GM18873 (cell line): ENCODE results near the gene ZNF615.
"Not testable (repeated sequence)": the region's sequence is repeated elsewhere in the genome, so short reads cannot be mapped to it uniquely, and the experiment has no call there.

Source experiments
- ATAC-seq: cut with Tn5 transposase; IDR thresholded peaks from one replicate; pipeline ENCODE4 v1.9.1; 2021; ENCODE audit warnings: mild to moderate bottlenecking, moderate library complexity, moderate number of reproducible peaks; ENCODE audit not compliant: unreplicated experiment, low FRiP score

Gene ZNF615

GRCh38 chr19:51980926-51981325 is 27.1 kb downstream of the ZNF615 start:
- not testable (repeated sequence) for ATAC-seq

GRCh38 chr19:51980116-51980736 is 27.8 kb downstream of the ZNF615 start:
- no peak for ATAC-seq

- ATAC-seq: no peak
Observed at GRCh38 chr19:51978882-51979281, 29.1 kb downstream of the ZNF615 start.

- no peak for ATAC-seq
Observed at GRCh38 chr19:51977346-51977745, 30.7 kb downstream of the ZNF615 start.

GRCh38 chr19:51976852-51977251 is 31.2 kb downstream of the ZNF615 start:
- no peak for ATAC-seq

GRCh38 chr19:51975787-51976186 is 32.2 kb downstream of the ZNF615 start:
- not testable (repeated sequence) for ATAC-seq

GRCh38 chr19:51971624-51972023 is 36.4 kb downstream of the ZNF615 start:
- ATAC-seq: no peak

- no peak for ATAC-seq
Observed at GRCh38 chr19:51970718-51971117, 37.3 kb downstream of the ZNF615 start.

- no peak for ATAC-seq
Observed at GRCh38 chr19:51965583-51965982, 42.4 kb downstream of the ZNF615 start.

- not testable (repeated sequence) for ATAC-seq
Observed at GRCh38 chr19:51960621-51961233, 47.3 kb downstream of the ZNF615 start.

GRCh38 chr19:51959791-51960190 is 48.2 kb downstream of the ZNF615 start:
- ATAC-seq: no peak

- ATAC-seq: not testable (repeated sequence)
Observed at GRCh38 chr19:51957846-51958245, 50.2 kb downstream of the ZNF615 start.

GRCh38 chr19:51948975-51949374 is 59.0 kb downstream of the ZNF615 start:
- no peak for ATAC-seq

- no peak for ATAC-seq
Observed at GRCh38 chr19:51946602-51947001, 61.4 kb downstream of the ZNF615 start.

- no peak for ATAC-seq
Observed at GRCh38 chr19:51944798-51945552, 63.0 kb downstream of the ZNF615 start.
